ENCODE data around the gene IL1RL2.

Gene IL1RL2

DNA sequence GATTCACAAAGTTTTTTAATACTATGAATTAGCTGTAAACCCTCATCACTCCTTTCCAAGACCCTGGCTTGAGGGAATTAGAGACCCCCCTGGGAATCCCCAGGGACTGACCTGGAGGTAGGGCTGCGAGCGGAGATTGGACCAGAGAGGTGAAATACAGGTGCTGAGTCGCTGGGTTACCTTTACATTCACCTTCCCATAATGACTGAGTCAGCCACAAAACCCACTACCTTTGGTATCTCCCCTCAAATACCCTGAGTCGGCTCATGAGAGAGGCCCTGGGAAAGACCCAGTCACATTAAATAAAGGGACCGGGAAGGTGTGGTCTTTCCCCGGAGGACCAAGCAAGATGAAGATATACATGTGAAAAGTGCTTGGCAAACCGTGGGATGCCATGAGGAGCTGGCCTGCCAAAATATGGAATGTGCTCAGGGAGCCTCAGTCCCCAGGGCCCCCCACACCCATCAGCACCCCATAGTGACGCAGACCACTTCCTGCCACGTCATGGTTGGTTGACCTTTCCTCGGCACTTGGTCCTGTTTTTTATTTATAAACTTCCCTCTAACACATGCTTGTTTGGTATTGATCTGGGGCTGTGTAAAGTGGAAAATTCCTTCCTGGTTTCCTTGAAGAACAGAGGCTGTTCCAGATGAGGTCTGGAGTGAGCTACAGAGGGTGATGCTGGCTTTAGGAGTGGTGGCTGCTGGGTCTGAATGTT, 51.4 kb downstream of the IL1RL2 start:
- in situ Hi-C loops (cut with HindIII; ENCODE audit: low sequenced_read_pairs), result no loop called here

DNA sequence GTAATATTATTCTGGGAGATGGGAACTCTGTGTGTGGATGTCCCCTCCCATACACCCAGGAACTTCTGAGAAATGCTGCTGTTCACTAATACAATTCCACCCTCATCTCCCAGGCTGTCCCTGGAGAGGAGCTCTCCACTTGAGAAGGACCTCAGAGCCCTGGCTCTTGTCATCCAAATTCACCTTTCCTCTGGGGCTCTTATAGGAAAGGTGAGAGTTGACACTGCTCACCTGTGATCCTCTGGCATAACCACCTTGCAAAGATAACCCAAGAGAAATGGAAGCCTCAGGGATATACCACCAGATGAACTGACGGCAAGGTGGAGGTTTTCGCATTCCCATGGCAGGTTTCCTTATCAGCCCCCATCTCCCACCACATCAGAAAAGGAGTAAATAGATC, 52.0 kb downstream of the IL1RL2 start:
- in situ Hi-C loops (cut with HindIII; ENCODE audit: low sequenced_read_pairs), result no loop called here

DNA sequence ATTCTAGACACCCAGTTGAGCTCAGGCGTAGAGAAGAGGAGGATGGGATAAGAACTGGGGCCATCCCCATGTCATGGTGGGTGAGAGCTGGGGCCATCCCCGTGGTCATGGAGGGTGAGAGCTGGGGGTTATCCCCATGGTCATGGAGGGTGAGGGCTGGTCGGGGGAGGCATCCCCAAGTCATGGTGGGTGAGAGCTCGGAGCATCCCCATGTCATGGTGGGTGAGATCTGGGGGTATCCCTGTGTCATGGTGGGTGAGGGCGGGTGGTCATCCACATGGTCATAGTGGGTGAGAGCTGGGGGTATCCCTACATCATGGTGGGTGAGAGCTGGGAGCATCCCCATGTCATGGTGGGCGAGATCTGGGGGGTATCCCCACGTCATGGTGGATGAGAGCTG, 52.5 kb downstream of the IL1RL2 start:
- in situ Hi-C loops (cut with HindIII; ENCODE audit: low sequenced_read_pairs), result no loop called here

DNA sequence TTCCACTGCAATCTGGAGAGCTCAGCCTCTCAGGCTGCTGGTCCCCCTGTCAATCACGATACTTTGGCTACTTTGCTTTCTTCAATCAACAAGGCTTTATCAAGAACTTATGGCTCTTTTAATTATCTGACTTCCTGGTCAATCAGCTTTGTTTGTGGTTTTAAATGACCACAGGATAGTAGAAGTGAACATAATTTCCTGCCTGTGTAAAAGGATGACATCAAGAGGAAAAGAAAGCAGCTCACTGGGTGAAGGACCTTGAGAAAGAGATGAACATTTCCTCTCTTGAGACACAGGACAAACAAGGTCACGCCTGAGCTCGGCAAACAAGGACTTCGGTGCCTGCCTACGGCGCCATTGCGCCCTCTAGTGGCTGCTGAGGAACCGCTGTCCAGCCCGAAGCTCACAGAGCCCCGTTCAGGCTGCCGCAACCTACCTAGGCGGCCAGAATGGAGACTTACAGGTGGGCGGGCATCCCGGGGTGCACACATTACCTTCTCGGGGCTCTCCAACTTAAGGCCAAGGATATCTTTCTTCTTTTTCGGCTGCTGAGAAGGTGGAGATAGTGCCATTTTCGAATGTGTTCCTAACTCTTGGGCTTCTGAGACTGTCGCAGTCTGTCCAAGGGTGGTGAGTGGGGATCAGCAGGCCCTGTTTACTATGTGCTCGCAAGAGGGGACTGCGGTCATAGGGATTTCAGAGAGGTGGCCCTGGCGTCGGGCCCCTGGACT, 54.0 kb downstream of the IL1RL2 start:
- in situ Hi-C loops (cut with HindIII; ENCODE audit: low sequenced_read_pairs), result loop anchor here (10.0 kb wide), 1 partner anchor 236 kb away; no protein-coding TSS in a partner anchor

DNA sequence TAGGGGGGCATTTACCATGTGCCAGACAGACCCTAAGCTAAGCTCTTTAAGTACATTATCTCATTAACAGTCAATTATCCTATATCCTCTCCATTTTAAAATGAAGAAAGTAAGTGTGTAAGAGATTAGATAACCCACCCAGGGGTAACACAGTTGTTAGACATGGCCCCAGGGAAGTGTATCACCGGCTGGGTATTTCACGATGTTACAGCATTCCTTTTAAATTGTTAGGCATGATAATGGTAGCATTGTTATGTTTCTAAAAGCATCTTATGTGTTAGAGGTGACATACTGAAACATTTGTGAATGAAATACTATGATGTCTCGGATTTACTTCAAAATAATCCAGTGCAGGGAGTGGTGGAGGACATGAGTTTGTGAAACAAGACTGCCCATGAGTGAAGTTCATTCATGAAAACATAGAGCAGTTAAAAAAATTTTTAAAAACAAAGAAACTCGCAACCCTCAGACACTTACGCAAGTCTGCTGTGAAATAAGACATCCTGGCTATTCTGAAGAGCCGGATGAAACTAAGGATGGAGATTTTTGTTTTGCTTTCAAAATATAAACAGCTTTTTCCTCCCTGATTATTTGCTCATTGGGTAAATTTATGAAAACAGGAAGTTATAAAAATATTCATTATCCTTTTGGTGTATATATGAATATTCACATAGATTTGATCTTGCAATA, 54.9 kb downstream of the IL1RL2 start:
- in situ Hi-C loops (cut with HindIII; ENCODE audit: low sequenced_read_pairs), result loop anchor here (10.0 kb wide), 1 partner anchor 237 kb away; no protein-coding TSS in a partner anchor

DNA sequence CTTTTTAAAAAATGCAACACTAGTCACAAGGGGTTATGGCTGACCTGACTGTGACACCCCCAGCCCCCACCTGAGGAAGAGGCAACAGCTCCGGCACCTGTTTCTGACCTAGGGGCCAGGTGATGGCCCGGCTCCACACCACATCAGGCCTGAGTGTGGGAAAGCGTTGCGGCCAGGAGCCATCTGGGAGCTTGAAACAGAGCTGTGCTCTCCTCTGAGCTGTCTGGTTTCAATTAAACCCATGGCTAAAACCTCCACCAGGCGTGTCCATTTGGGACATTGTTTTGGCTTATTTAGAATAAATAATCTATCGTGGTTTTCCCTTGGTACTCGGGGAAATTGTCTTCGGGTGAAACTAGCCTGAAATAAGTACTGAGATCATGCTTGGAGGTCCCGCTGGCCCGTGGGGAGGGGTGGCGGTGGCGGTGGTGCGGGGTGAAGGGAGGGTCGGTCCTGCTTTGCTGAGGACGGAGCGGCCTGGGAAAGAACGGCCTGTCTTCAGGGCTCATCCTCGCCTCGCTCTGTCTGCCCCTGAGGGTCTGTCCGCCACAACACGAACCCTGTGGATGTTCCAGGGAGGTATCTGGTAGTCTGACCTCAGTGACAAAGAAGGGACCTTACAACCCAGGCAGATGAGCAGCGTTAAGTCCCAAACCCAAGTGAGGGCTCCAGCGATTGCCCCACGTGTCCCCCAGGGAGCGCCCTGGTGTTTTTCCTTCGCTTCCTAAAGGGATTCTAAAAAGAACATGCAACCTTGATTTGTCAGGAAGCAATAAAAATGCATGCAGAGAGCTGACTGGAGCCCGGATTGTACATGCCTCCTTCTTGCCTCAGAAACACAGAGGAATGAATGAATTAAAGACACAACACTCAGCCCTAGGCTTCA, 58.7 kb downstream of the IL1RL2 start:
- in situ Hi-C loops (cut with HindIII; ENCODE audit: low sequenced_read_pairs), result loop anchor here (10.0 kb wide), 1 partner anchor 241 kb away; no protein-coding TSS in a partner anchor

DNA sequence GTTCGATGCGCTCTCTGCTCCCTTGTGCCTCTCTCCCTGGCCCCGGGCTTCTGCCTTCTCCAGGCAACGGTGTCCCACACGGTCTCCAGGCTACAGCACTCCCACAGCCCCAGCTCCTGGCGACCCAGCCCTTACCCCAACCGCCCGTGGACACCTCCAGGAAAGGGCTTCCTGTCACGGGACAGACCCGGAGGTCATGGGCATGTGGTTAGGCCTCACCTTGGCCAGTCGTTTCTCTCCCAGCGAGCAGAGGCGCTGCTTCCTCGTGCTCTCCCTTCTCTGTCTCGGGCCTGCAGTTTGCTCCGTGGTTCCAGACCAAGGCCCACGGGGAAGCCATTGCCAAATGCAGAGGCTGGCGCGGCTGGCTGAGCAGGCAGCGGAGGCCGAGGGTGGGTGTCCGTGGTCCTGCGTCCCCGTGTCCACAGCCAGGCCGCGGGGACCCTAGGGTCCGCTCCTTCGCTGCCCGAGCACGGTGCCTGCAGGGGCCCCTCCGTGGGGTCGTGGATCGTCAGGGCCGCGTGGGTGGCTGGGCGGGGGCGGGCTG, 63.5 kb downstream of the IL1RL2 start:
- in situ Hi-C loops (cut with HindIII; ENCODE audit: low sequenced_read_pairs), result no loop called here

DNA sequence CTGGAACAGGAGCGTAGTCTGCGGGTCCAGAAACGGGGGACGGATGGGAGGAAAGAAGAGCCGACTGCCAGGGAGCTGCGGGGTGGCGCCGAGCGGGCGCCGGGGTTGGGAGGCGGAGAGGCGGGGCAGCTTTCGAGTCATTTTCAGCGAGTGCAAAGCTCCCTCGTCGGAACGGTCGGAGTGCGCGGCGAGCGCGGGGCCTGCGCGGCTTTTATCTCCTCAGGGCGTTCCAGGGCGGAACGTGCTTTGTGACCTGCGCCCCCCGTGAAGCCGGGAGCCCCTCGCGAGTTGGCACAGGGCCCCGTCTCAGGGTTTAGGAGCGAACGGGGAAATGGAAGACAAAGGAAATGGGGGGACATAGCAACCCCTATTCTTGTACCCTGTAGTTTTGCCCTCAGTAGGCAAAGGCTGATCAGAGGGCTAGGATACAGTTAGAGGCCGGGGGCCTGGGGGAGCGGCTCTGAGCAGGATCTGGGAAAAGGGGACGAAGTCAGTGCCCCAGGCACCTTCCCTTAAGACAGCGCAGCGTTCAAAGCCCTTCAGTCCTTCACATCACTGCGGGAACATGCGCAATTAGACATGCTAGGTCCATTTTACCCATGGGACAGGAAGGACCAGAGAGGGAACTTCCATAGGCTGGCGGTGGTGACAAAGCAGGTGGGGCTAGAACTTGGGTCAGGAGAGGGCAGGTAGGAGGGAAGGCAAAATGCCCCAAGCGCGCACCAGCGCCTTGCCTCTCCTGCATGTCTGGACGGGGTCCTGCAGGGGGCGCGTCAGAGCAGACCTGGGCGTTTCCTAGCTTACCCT, 64.4 kb downstream of the IL1RL2 start:
- in situ Hi-C loops (cut with HindIII; ENCODE audit: low sequenced_read_pairs), result no loop called here

DNA sequence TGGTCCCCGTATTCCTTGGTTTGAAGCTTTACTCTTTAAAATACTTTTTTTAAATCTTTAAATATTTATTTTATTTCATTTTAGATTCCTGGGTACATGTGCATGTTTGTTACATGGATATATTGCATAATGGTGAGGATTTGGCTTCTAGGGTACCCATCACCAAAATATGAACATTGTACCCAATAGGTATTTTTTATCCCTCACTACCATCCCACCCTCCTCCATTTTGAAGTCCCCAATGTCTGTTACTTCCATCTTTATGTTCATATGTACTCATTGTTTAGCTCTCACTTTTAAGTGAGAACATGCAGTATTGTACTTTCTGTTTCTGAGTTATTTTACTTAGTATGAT, 65.0 kb downstream of the IL1RL2 start:
- in situ Hi-C loops (cut with HindIII; ENCODE audit: low sequenced_read_pairs), result no loop called here

DNA sequence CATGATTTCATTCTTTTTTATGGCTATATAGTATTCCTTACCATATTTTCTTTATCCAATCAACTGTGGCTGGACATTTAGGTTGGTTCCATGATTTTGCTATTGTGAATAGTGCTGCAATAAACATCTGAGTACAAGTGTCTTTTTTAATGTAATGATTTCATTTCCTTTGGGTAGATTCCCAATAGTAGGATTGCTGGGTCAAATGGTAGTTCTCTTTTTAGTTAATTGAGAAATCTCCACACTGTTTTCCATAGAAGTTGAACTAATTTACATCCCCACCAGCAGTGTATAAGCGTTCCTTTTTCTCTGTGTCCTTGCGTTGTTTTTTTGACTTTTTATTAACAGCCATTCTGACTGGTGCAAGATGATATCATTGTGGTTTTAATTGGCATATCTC, 65.4 kb downstream of the IL1RL2 start:
- in situ Hi-C loops (cut with HindIII; ENCODE audit: low sequenced_read_pairs), result no loop called here

DNA sequence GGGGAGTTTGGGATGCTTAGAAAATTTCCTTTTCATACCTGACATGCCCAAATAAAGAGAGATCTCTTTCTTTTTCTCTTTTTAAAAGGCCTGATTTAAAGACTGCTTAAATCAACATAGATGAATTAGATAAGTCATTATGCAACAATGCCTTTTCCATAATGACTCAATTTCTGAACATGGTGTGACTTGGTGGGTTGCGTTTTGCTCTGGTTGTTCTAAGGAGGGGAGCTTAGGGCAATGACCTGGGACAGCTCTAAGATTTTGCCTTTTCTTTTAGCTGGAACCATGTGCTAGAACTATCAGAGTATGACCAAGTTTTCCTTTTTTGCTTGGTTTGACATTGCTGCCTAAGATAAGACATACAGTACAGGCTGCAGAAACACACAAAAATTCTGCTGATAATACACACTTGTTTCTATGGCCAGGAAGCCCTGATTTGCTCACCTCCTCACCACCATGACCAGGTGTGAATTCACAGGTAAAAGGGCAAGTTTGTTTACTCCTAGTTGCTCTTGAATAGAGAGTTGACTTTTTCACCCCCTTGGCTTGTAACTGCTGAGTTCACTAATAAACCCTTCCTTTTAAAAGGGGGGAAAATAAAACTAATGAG, 66.4 kb downstream of the IL1RL2 start:
- in situ Hi-C loops (cut with HindIII; ENCODE audit: low sequenced_read_pairs), result no loop called here

DNA sequence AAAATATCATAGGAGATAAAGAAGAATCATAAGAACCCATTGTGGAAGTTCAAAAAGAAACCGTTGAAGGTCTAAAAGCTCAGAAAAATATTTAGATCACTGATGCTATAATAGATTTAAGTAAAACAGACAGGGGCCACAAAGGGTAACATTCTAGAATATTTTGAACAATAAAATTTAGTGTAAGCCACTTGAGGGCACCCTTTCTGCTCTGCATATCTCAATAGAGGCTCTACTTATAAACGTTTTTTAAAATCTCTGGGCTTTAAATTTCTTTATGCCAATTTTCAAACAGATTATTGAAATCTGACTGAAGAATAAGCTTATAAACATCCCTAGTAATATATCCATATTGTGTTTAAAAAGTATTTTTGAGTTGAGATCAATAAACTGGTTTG, 66.9 kb downstream of the IL1RL2 start:
- in situ Hi-C loops (cut with HindIII; ENCODE audit: low sequenced_read_pairs), result no loop called here

DNA sequence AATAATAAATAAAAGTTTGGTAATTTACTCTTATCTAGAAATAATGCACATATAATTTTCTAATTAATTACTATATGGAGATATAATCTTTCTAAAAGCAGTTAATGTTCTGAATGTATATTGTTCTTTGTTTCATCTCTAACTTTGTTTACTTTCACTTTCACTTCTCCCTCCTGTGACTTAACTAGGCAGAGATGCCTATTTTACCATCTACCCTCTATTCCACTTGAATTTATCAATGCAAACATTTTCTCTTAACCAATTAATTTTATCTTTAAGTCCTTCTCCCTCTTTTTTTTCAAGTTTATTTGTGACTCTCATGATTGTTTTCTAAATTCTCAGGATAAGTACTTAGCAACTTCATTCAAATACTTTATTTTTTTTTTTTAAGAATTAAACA, 69.5 kb downstream of the IL1RL2 start:
- in situ Hi-C loops (cut with HindIII; ENCODE audit: low sequenced_read_pairs), result no loop called here

DNA sequence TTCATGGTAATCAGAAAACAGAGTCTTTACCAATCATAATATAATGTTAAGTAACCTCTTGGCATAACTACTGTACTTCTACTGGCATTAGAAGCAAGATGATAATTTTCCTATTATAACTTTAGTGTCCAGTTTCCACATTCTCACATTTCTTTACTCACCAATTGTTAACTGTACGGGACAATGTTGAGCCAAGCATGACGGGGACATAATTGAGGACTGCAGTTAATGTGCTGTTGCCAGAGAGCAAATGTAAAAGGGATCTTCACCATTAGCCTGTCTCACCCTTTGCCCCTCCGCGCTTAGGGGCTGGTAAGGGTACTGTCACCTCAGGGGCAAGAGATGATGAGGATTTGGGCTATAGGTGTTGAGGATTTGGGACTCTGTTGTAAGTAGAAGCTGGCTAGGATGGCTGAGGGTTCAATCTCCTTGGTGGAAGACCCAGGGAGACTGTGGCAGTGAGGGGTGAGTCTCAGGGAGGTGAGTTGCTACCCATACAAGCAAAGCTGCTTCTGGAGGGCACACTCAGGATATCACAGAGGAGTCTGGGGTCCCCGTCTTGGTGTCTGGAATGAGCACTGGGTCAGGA, 70.1 kb downstream of the IL1RL2 start:
- in situ Hi-C loops (cut with HindIII; ENCODE audit: low sequenced_read_pairs), result no loop called here

DNA sequence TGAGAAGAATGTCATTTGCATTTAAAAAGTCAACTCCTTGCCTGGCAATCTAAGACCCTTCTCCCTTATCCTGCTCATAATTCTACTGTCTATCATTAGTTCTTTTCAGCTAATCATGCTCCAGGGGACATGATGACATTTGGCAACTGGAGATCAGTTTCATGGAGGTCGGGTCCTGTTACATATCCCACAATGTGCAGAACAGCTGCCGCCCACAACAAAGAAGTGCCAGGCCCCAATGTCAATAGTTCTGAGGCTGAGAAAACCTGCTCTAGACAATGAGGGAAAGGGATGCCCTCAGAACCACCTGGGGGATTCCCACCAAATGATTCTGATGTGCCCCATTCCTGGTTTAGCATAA, 71.2 kb downstream of the IL1RL2 start:
- in situ Hi-C loops (cut with HindIII; ENCODE audit: low sequenced_read_pairs), result no loop called here

DNA sequence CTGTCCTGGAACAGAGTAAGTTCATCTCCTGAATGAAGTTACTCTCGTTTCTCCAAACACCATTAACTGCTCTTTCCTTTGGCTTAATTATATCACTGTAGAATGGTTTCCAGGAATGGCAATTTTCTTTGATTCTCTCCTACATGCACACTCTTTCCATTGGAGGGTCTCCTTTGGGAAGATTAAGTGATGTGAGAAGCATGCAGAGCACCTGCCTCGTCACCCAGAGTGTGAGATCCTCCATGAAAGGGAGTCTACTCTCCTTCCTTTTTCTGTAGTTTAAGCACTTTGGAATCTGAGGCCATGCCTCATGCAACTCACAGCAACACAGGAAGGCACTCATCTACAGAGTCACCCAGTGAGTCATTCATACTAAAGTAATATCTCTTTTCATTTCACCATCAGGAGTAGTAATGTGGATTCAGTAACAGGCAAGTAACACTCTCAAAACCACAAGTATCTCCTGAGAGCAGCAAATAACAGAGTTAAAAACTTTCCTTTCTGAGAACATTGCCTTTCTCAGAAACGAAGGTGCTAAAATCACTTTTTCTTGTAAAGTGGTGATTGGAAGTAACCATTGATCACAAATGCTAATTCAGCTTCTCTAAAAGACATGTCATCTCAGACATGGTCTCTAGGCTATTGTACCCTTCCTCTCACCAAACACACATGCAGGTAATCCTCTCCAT, 71.7 kb downstream of the IL1RL2 start:
- in situ Hi-C loops (cut with HindIII; ENCODE audit: low sequenced_read_pairs), result no loop called here

DNA sequence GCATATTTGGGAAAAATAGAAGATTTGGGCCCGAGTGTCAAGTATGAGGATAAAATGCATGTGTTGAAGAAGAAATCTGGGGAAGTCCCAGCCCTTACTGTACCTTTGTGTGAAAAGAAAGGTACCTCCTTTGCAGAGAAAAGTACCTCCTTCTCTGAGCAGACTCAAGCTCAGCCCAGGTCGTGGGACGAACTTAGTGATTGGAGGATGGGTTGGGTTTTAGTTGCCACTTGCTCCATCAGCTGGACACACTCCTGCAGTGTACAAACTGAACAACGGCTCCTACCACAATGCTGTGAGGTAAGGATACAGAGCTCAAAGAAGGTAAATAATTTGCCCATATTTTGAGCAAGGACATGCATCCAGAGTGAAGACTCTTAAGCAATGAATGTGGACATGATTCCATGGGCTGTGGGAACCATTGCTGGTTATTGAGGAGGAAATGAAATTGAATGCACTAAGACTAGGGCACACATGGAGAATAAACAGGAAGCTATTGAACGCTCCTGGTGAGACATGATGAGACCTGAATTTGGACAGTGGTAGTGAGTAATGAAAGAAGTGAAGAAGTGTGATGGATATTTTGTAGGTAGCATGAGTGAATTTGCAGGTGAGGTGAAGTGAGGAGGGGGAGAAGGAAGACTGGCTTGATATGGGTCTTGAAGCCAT, 74.8 kb downstream of the IL1RL2 start:
- in situ Hi-C loops (cut with HindIII; ENCODE audit: low sequenced_read_pairs), result no loop called here
